Testis (tissue), 2 donors: Measurements from ENCODE around the gene CFAP57.

Source experiments
- POLR2A ChIP-seq: fragments of 450-650 bp; IDR thresholded peaks from one replicate; pipeline ENCODE4 v1.6.1; 2017; ENCODE audit warnings: antibody characterized with exemption, mild to moderate bottlenecking, moderate library complexity
- TF ChIP-seq, protein P1 (sequence below), 3 experiments: fragments of 450-650 bp in 2 of 3; fragments of 200-600 bp in 1 of 3; sonication (generic) in 1 of 3; IDR thresholded peaks; one replicate each; pipeline ENCODE4 v1.5.1; 2016 to 2019; ENCODE audit warnings: antibody characterized with exemption in 3 of 3, mild to moderate bottlenecking in 2 of 3, moderate library complexity in 1 of 3

DNA sequence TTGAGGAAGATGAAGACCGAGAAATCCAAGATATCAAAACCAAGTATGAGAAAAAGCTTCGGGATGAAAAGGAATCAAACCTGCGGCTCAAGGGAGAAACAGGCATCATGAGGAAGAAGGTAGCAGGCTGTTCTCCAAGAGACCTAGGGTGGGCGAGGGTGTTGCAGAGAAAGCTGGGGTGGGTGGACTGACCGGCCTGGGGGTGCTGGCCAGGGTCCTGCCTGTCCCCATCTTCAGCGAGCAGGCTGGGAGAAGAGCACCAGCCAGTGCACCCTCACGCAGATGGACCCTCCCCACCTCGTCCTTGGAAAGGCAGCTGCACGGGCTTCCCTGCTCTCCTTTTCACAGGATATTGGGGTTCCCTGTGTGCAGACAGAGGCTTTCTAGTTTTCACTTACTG is 50.7 kb downstream of the CFAP57 start:
- TF ChIP-seq, protein P1, sequence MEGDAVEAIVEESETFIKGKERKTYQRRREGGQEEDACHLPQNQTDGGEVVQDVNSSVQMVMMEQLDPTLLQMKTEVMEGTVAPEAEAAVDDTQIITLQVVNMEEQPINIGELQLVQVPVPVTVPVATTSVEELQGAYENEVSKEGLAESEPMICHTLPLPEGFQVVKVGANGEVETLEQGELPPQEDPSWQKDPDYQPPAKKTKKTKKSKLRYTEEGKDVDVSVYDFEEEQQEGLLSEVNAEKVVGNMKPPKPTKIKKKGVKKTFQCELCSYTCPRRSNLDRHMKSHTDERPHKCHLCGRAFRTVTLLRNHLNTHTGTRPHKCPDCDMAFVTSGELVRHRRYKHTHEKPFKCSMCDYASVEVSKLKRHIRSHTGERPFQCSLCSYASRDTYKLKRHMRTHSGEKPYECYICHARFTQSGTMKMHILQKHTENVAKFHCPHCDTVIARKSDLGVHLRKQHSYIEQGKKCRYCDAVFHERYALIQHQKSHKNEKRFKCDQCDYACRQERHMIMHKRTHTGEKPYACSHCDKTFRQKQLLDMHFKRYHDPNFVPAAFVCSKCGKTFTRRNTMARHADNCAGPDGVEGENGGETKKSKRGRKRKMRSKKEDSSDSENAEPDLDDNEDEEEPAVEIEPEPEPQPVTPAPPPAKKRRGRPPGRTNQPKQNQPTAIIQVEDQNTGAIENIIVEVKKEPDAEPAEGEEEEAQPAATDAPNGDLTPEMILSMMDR (IDR thresholded peaks at IDR 0.05) = no peak
- no peak for TF ChIP-seq POLR2A
